Keratinocyte (primary cell): ENCODE results near the gene EPHA2. TPM values are rescaled to one million over a fixed set of nuclear protein-coding genes. Genes with fewer than 3 reads are reported as not detected.

Experiments
- DNase-seq: peaks from one replicate; pipeline ENCODE4 v3.0.0-alpha.2; 2011; ENCODE audit warnings: low read depth, missing footprints, low spot score
- FAIRE-seq: peaks from 2 replicates; lab custom pipeline; 2011; peaks lifted over from hg19 to GRCh38; lab: Jason Lieb, UNC
- H2AFZ ChIP-seq: 2 replicates; pipeline ENCODE4 v1.6.0; 2012; ENCODE audit warnings: low read length, control low read depth, inconsistent platforms; ENCODE audit not compliant: control insufficient read depth
- H3K27ac ChIP-seq: 2 replicates; pipeline ENCODE4 v1.5.1; 2011; ENCODE audit warnings: low read length; ENCODE audit not compliant: control insufficient read depth, insufficient read depth
- H3K27me3 ChIP-seq: 3 replicates; pipeline ENCODE4 v1.6.0; 2011; ENCODE audit warnings: low read length; ENCODE audit not compliant: control insufficient read depth, insufficient read depth; ENCODE audit errors: extremely low read depth
- H3K36me3 ChIP-seq, 2 experiments: 2 replicates in 1 of 2; 3 replicates in 1 of 2; pipeline ENCODE4 v1.5.1; 2011; ENCODE audit warnings: low read length in 2 of 2, mild to moderate bottlenecking in 1 of 2; ENCODE audit not compliant: control insufficient read depth in 2 of 2, insufficient read depth in 2 of 2; ENCODE audit errors: extremely low read depth in 1 of 2
- H3K4me1 ChIP-seq: 3 replicates; pipeline ENCODE4 v1.5.1; 2011; ENCODE audit warnings: low read length; ENCODE audit not compliant: control insufficient read depth, insufficient read depth; ENCODE audit errors: extremely low read depth
- H3K4me2 ChIP-seq: 3 replicates; pipeline ENCODE4 v1.6.0; 2011; ENCODE audit warnings: low read depth, low read length; ENCODE audit not compliant: control insufficient read depth, insufficient read depth; ENCODE audit errors: extremely low read depth
- H3K4me3 ChIP-seq, 3 experiments: fragments of 200-600 bp in 1 of 3; sonication (generic) in 1 of 3; 2 replicates in 2 of 3; 3 replicates in 1 of 3; pipeline ENCODE4 v1.5.1; 2011 to 2016; ENCODE audit warnings: low read length in 3 of 3, mild to moderate bottlenecking in 3 of 3, control low read depth in 2 of 3, inconsistent platforms in 1 of 3, low read depth in 1 of 3, mixed read lengths in 1 of 3, mixed run types in 1 of 3, moderate library complexity in 1 of 3; ENCODE audit not compliant: control insufficient read depth in 2 of 3, insufficient read depth in 2 of 3; ENCODE audit errors: extremely low read depth in 1 of 3
- H3K79me2 ChIP-seq: 2 replicates; pipeline ENCODE4 v1.6.0; 2012; ENCODE audit warnings: low read length; ENCODE audit not compliant: control insufficient read depth, insufficient read depth
- H3K9ac ChIP-seq: 3 replicates; pipeline ENCODE4 v1.6.0; 2011; ENCODE audit warnings: low read length; ENCODE audit not compliant: control insufficient read depth, insufficient read depth; ENCODE audit errors: extremely low read depth
- H3K9me1 ChIP-seq: 3 replicates; pipeline ENCODE4 v1.6.0; 2011; ENCODE audit warnings: low read length; ENCODE audit not compliant: control insufficient read depth, insufficient read depth; ENCODE audit errors: extremely low read depth
- H3K9me3 ChIP-seq: 2 replicates; pipeline ENCODE4 v1.5.1; 2012; ENCODE audit warnings: low read depth, low read length; ENCODE audit not compliant: control insufficient read depth
- H4K20me1 ChIP-seq: 3 replicates; pipeline ENCODE4 v1.6.0; 2011; ENCODE audit warnings: low read length; ENCODE audit not compliant: control insufficient read depth, insufficient read depth; ENCODE audit errors: extremely low read depth
- CTCF ChIP-seq, 3 experiments: IDR thresholded peaks in 1 of 3; conservative IDR thresholded peaks in 1 of 3; optimal IDR thresholded peaks in 1 of 3; 2 replicates in 2 of 3; 3 replicates in 1 of 3; pipeline versions ENCODE3 to v1.5.1; 2011; ENCODE audit warnings: low read length in 3 of 3, mild to moderate bottlenecking in 3 of 3, moderate library complexity in 2 of 3, control low read depth in 1 of 3, inconsistent platforms in 1 of 3; ENCODE audit not compliant: insufficient read depth in 2 of 3; ENCODE audit errors: extremely low read depth in 1 of 3
- EZH2 ChIP-seq: IDR thresholded peaks from one replicate; pipeline ENCODE4 v1.6.1; 2012; ENCODE audit warnings: inconsistent platforms, mild to moderate bottlenecking, low read length, moderate library complexity
- dilution Hi-C: fragments of 300-500 bp; cut with MboI; formaldehyde crosslinking; loops from one replicate; pipeline ENCODE4 v1.7.0; 2020; ENCODE audit warnings: low sequenced_read_pairs; ENCODE audit not compliant: extremely low pct_ligation_motif_present
- polyA plus RNA-seq, 5 experiments: library from polyadenylated mRNA; depleted of rRNA in 3 of 5; stranded (reverse) in 3 of 5; stranded (forward) in 1 of 5; unstranded in 1 of 5; fragments of >200 nt; gene quantifications; 1 replicate in 1 of 5; 2 replicates in 3 of 5; 3 replicates in 1 of 5; pipeline versions ENCODE4 v1.2.1 to v1.2.3, GENCODE V29; 2011 to 2012; ENCODE audit warnings: missing spikeins in 2 of 5, low read depth in 1 of 5, low replicate concordance in 1 of 5

EPHA2 gene
- polyA plus RNA-seq, 1 donor (not counting 4 experiments of a cell fraction or from before 2014, with no cell fraction given), result 55.6 TPM

GRCh38 chr1:16145662-16146278 is 10.1 kb downstream of the EPHA2 start:
- peaks cover 62% of the 10 kb centered on the region for H4K20me1 ChIP-seq
- peaks cover 98% of the 10 kb centered on the region for H3K4me1 ChIP-seq
- FAIRE-seq, result peak; percentile 70

GRCh38 chr1:16145030-16145661 is 10.7 kb downstream of the EPHA2 start:
- no peak for DNase-seq
- FAIRE-seq, result no peak
- H3K9ac ChIP-seq, result peak overlapping the region; percentile 69

More at GRCh38 chr1:16145662-16146278, 10.1 kb downstream of the EPHA2 start:
- DNase-seq, result no peak
- Histone ChIP-seq H3K27me3 (no peaks in the 10 kb centered on the region), H3K9ac (peak overlapping the region; percentile 74), H3K9me3 (no peaks in the 10 kb centered on the region), H3K27ac (peak overlapping the region; percentile 77), H3K4me2 (peak overlapping the region; percentile 75), H3K9me1 (peaks cover 10% of the 10 kb centered on the region), H3K79me2 (peaks cover 94% of the 10 kb centered on the region), H3K36me3 (peaks cover 27 to 86% of the 10 kb centered on the region in 2 experiments), H3K4me3 (peak overlapping the region; percentile 8 to 68 (median 54)), H2AFZ (no peak overlapping the region)
- TF ChIP-seq EZH2 (no peak), CTCF (optimal IDR thresholded peaks at IDR 0.05 in 1 of 3, IDR thresholded peaks at IDR 0.05 in 1 of 3, conservative IDR thresholded peaks at IDR 0.05 in 1 of 3; ENCODE audit: extremely low read depth in 1 of 3, insufficient read depth in 2 of 3, low read length in 3 of 3) (no peak)
- dilution Hi-C loops, result no loop called here

More at GRCh38 chr1:16145030-16145661, 10.7 kb downstream of the EPHA2 start:
- no peaks in the 10 kb centered on the region for H3K27me3 ChIP-seq
- dilution Hi-C loops, result no loop called here
- peaks cover 94% of the 10 kb centered on the region for H3K79me2 ChIP-seq
- H4K20me1 ChIP-seq, result peaks cover 59% of the 10 kb centered on the region
- H2AFZ ChIP-seq, result no peak overlapping the region
- TF ChIP-seq EZH2 (no peak), CTCF (optimal IDR thresholded peaks at IDR 0.05 in 1 of 3, IDR thresholded peaks at IDR 0.05 in 1 of 3, conservative IDR thresholded peaks at IDR 0.05 in 1 of 3; ENCODE audit: extremely low read depth in 1 of 3, insufficient read depth in 2 of 3, low read length in 3 of 3) (no peak)
- peaks cover 24 to 86% of the 10 kb centered on the region in 2 experiments for H3K36me3 ChIP-seq
- H3K9me3 ChIP-seq, result no peaks in the 10 kb centered on the region
- H3K9me1 ChIP-seq, result peaks cover 13% of the 10 kb centered on the region
- H3K27ac ChIP-seq, result peak overlapping the region; percentile 77
- peaks cover 98% of the 10 kb centered on the region for H3K4me1 ChIP-seq
- peak overlapping the region; percentile 6 to 68 (median 54) for H3K4me3 ChIP-seq
- H3K4me2 ChIP-seq, result peak overlapping the region; percentile 75
